CD4-positive, alpha-beta T cell treated with Interferon gamma for 1 hour (primary cell): Measurements from ENCODE around the gene GRIK4.
"Not testable (repeated sequence)": the region's sequence is repeated elsewhere in the genome, so short reads cannot be mapped to it uniquely, and the experiment has no call there.

ENCODE experiments used
- DNase-seq: peaks from one replicate; pipeline ENCODE4 v3.0.0-alpha.2; 2020

Gene GRIK4

GRCh38 chr11:120613264-120614226, 102.0 kb downstream of the GRIK4 start:
- no peak for DNase-seq

DNA sequence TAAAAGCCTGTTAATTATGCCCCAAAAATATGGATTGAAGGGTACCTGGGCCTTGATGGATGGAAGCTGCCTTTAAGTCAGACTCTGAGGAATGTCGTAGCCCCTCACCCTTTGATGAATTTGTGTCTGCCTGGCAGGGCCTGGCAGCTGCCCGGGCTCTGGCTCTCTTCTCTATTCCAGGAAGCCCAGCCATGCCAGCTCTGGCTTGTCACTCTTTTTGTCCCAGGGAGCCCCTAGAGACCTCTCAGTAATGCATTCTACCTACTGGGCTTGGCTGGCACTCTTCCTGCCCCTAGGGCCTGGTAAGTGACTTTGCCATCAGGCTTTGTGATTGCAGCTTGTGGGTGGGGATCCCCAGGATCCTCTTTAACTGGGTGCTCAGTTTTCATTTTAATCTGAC, 103.8 kb downstream of the GRIK4 start:
- no peak for DNase-seq

- DNase-seq = no peak
Observed at GRCh38 chr11:120618399-120618798, 106.9 kb downstream of the GRIK4 start.

- no peak for DNase-seq
Observed at GRCh38 chr11:120622189-120622875, 110.8 kb downstream of the GRIK4 start.

GRCh38 chr11:120624992-120625391, 113.4 kb downstream of the GRIK4 start:
- not testable (repeated sequence) for DNase-seq

GRCh38 chr11:120625565-120625964, 114.0 kb downstream of the GRIK4 start:
- no peak for DNase-seq

- DNase-seq = no peak
Observed at GRCh38 chr11:120626791-120627190, 115.2 kb downstream of the GRIK4 start.

- no peak for DNase-seq
Observed at GRCh38 chr11:120627327-120628163, 116.0 kb downstream of the GRIK4 start.

GRCh38 chr11:120629407-120630080, 118.0 kb downstream of the GRIK4 start:
- DNase-seq = no peak

- DNase-seq = no peak
Observed at GRCh38 chr11:120630122-120630521, 118.6 kb downstream of the GRIK4 start.

- DNase-seq = no peak
Observed at GRCh38 chr11:120632579-120632978, 121.0 kb downstream of the GRIK4 start.

DNA sequence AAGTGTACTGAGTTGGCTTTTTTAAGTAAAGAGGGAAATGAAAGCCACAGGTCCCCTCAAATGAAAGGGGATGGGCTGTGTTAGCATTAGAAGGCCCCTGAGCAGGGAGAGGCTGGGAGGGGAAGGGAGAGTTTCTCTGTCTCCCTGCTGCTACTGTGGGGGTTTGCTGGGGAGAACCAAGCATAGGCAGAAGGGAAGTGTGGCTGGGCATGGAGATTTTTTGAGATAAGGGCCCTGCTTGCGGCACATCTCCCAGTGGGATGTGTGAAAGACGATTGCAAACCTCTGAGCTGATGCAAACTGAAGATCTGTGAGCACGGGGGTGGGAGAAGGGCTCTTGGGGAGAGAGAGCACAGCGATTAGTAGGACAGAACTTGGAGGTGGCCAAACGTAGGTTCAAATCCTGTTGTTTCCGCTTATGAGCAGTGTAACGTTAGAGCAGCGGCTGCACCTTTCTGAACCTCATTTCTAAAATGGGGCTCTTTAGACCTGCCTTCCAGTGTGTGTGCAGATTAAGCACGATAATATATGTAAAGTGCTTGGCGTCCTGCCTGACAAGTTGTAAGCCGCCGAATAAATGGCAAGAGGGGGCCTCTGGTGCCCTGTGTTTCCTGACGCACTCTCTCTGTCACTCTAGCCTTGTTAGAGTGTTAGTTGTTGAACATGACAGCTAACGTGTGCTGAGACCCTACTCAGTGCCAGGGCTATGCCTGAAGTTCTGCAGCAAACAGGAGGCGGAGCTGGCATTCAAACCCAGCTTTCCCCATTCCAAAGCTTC, 122.3 kb downstream of the GRIK4 start:
- DNase-seq = no peak

DNA sequence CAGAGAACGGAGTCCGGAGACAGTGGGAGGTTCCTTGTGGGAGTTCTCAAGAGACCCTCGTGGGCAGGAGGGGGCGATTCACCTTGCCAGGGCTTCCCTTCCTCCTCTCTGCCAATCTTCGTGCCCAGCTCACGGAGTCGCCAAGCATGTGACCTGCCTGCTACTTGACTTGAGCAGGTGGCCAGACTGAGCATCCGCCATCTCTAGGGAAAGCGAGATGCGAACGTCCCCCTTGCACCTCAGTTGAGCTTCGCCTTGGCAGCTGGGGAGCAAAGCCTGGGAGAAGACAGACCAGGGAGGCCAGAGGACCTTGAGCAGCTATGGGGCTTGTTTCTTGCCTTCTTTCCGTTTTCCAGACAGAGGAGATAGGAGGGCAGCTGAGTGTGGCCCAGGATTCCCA, 123.2 kb downstream of the GRIK4 start:
- no peak for DNase-seq

GRCh38 chr11:120635136-120635810, 123.7 kb downstream of the GRIK4 start:
- DNase-seq = no peak

GRCh38 chr11:120637131-120637530, 125.6 kb downstream of the GRIK4 start:
- no peak for DNase-seq

DNA sequence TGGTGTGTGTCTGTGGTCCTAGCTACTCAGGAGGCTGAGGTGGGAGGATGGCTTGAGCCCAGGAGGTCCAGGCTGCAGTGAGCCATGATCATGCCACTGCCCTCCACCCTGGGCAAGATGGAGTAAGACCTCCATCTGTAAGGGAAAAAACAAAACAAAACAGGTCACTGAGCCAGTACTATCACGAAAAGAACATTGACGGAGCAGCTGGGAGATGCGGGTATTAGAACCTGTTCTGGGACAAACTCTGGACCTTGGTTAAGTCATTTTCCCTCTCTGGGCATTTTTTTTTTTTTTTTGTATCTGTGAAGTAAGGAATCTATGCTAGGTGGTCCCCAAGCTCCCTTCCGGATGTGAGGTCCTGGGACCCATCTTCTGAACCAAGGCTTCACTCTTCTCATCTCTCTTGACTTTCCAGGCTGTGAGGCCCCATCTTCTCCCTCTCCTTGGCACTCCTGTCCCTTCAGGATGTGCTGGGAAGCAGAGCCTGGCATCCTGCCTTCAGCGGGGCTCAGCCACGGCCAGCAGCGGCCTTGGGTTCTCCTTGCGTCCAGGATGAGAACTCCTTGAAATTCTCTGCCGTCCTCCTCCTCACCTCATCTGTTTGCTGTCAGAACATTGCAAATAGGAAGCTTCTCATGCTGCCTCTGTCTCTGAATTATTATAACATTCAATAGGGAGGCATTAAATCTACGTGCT, 130.8 kb downstream of the GRIK4 start:
- no peak for DNase-seq

GRCh38 chr11:120643284-120643683, 131.7 kb downstream of the GRIK4 start:
- no peak for DNase-seq

DNA sequence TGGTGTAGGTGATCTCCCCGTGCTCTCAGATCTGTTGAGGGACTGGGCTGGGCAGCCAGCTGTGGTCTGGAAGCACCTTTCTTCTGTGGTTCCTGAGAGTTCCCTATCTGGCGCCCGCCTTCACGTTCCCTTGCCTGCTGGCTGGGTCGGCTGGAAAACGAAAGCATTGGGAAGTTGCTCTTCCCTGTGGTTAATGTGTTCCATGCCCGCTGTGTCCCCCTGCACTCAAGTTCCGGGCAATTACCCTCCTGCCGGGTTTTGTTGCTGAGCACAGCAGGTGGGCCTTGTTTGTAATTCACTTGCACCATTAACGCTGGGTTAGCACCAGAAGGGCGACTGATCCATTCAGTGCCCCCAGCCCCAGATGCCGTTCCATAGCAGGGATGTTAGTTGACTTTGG, 134.1 kb downstream of the GRIK4 start:
- no peak for DNase-seq

DNA sequence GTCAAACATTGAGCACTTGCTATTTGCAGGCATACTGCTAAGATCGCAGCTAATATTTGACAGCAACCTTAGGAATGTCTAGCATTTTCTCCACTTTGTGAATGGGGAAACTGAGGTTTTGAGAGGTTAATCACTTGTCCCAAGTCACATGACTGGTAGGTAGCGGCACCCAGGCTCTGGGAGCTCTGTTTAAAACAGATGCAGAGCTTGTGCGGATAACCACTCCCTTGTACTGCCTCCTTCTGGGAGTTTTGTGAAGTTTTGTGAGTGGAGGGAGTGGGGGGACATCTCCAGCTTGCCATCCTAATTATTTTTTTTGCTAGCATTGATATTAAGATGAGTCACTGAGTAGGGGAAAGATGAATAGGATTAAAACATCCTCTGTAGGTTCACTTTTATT, 134.7 kb downstream of the GRIK4 start:
- no peak for DNase-seq

DNA sequence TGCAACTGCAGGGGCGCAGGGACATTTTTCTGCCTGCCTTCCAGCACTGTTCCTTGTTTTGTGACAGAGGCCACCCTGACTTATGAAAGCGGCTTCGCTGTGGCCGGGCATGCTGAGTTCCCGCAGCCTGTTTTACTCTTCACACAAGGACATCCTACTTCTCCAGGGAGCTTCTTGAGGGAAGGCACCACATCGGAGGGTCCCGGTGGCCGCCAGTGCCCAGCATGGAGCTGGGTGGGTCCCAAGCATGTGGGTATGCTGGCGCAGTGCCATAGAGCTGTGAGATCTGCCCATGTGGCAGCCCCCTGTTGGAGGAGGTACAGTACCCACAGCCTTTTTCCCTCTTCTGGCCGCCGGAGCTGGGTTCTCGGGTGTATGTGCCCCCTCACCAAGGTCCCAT, 136.1 kb downstream of the GRIK4 start:
- no peak for DNase-seq

- DNase-seq = no peak
Observed at GRCh38 chr11:120648771-120649170, 137.2 kb downstream of the GRIK4 start.
